ENCODE measurements around the gene SAMD7.
A peak's percentile ranks its signal among the peaks of the same experiment; 100 is the strongest.

Gene SAMD7

GRCh38 chr3:169940470-169941181 is 29.3 kb downstream of the SAMD7 start:
- Histone ChIP-seq H3K9ac (ENCODE audit: low read length) (peak overlapping the region; percentile 78), H3K4me2 (ENCODE audit: low read length) (peak overlapping the region; percentile 75), H3K79me2 (ENCODE audit: insufficient read depth, low read length) (peaks cover 7% of the 10 kb centered on the region; the same call in 1 of the 2 replicates), H3K9me3 (ENCODE audit: low read length) (no peaks in the 10 kb centered on the region), H2AFZ (ENCODE audit: low read length) (no peak overlapping the region), H3K9me2 (ENCODE audit: low read depth, low read length) (no peaks in the 10 kb centered on the region), H3K36me3 (ENCODE audit: insufficient read depth, low read length) (peaks cover 30% of the 10 kb centered on the region), H4K20me1 (ENCODE audit: insufficient read depth, low read length) (no peaks in the 10 kb centered on the region), H3K4me3 (ENCODE audit: low read depth, low read length, poor library complexity, severe bottlenecking) (peak overlapping the region; percentile 64), H3K27me3 (ENCODE audit: insufficient read depth, low read length) (no peaks in the 10 kb centered on the region), H3K27ac (ENCODE audit: low read depth, low read length, poor library complexity, severe bottlenecking) (peak overlapping the region; percentile 95), H3K4me1 (ENCODE audit: insufficient read depth, low read length, severe bottlenecking) (peaks cover 85% of the 10 kb centered on the region), H3F3A (ENCODE audit: insufficient read depth, low read length) (peaks cover 29% of the 10 kb centered on the region)
- TF ChIP-seq EZH2 (IDR thresholded peaks at IDR 0.05; ENCODE audit: borderline replicate concordance, low read length), result no peak
- no peak for TF ChIP-seq CTCF (IDR thresholded peaks at IDR 0.05; ENCODE audit: low read length)

GRCh38 chr3:169945313-169945712 is 33.9 kb downstream of the SAMD7 start:
- Histone ChIP-seq H3K4me1 (ENCODE audit: insufficient read depth, low read length, severe bottlenecking) (peaks cover 99% of the 10 kb centered on the region), H3K27me3 (ENCODE audit: insufficient read depth, low read length) (no peaks in the 10 kb centered on the region), H3K27ac (ENCODE audit: low read depth, low read length, poor library complexity, severe bottlenecking) (peak overlapping the region; percentile 95), H3F3A (ENCODE audit: insufficient read depth, low read length) (peaks cover 28% of the 10 kb centered on the region), H4K20me1 (ENCODE audit: insufficient read depth, low read length) (no peaks in the 10 kb centered on the region), H3K9me3 (ENCODE audit: low read length) (no peaks in the 10 kb centered on the region), H3K4me3 (ENCODE audit: low read depth, low read length, poor library complexity, severe bottlenecking) (peak overlapping the region; percentile 41), H3K36me3 (ENCODE audit: insufficient read depth, low read length) (peaks cover 30% of the 10 kb centered on the region), H3K9ac (ENCODE audit: low read length) (peak overlapping the region; percentile 66), H3K4me2 (ENCODE audit: low read length) (peak overlapping the region; percentile 63), H2AFZ (ENCODE audit: low read length) (no peak overlapping the region), H3K79me2 (ENCODE audit: insufficient read depth, low read length) (no peaks in the 10 kb centered on the region; the same call in 1 of the 2 replicates), H3K9me2 (ENCODE audit: low read depth, low read length) (no peaks in the 10 kb centered on the region)
- no peak for TF ChIP-seq CTCF (IDR thresholded peaks at IDR 0.05; ENCODE audit: low read length)
- no peak for TF ChIP-seq EZH2 (IDR thresholded peaks at IDR 0.05; ENCODE audit: borderline replicate concordance, low read length)

- Histone ChIP-seq H3K27me3 (ENCODE audit: insufficient read depth, low read length) (no peaks in the 10 kb centered on the region), H4K20me1 (ENCODE audit: insufficient read depth, low read length) (no peaks in the 10 kb centered on the region), H3F3A (ENCODE audit: insufficient read depth, low read length) (peaks cover 21% of the 10 kb centered on the region), H3K9ac (ENCODE audit: low read length) (peak overlapping the region; percentile 66; the same call in 1 of the 2 replicates), H3K9me3 (ENCODE audit: low read length) (no peaks in the 10 kb centered on the region), H2AFZ (ENCODE audit: low read length) (no peak overlapping the region), H3K4me1 (ENCODE audit: insufficient read depth, low read length, severe bottlenecking) (peaks cover 98% of the 10 kb centered on the region), H3K9me2 (ENCODE audit: low read depth, low read length) (no peaks in the 10 kb centered on the region), H3K27ac (ENCODE audit: low read depth, low read length, poor library complexity, severe bottlenecking) (peak overlapping the region; percentile 95), H3K4me2 (ENCODE audit: low read length) (peak overlapping the region; percentile 63; the same call in 1 of the 2 replicates), H3K79me2 (ENCODE audit: insufficient read depth, low read length) (no peaks in the 10 kb centered on the region; the same call in 1 of the 2 replicates), H3K36me3 (ENCODE audit: insufficient read depth, low read length) (peaks cover 26% of the 10 kb centered on the region), H3K4me3 (ENCODE audit: low read depth, low read length, poor library complexity, severe bottlenecking) (no peak overlapping the region)
- TF ChIP-seq CTCF (IDR thresholded peaks at IDR 0.05; ENCODE audit: low read length), result no peak
- no peak for TF ChIP-seq EZH2 (IDR thresholded peaks at IDR 0.05; ENCODE audit: borderline replicate concordance, low read length)
Observed at GRCh38 chr3:169946336-169946735, 35.0 kb downstream of the SAMD7 start.

Measured in OCI-LY1 (cell line).